T-helper 1 cell treated with Interleukin-12 subunit alpha and Interleukin-12 subunit beta and Interleukin-4 antibody, amounts not matched to agents 30 μg/mL and 1 μg/mL, for 36 hours (primary cell): ENCODE measurements around the gene TSG101.

Experiments
- H3K27ac Mint-ChIP-seq: one replicate; pipeline ENCODE4 v1.8.0; 2021; ENCODE audit warnings: mild to moderate bottlenecking, mixed read lengths
- H3K27me3 Mint-ChIP-seq: one replicate; pipeline ENCODE4 v1.8.0; 2021; ENCODE audit warnings: low read depth, mixed read lengths
- H3K36me3 Mint-ChIP-seq: one replicate; pipeline ENCODE4 v1.8.0; 2021; ENCODE audit warnings: low read depth, mixed read lengths
- H3K4me1 Mint-ChIP-seq: one replicate; pipeline ENCODE4 v1.8.0; 2021; ENCODE audit warnings: low read depth, mixed read lengths
- H3K4me3 Mint-ChIP-seq: one replicate; pipeline ENCODE4 v1.8.0; 2021; ENCODE audit warnings: mild to moderate bottlenecking, moderate library complexity, mixed read lengths
- H3K9me3 Mint-ChIP-seq: one replicate; pipeline ENCODE4 v1.8.0; 2021; ENCODE audit warnings: mixed read lengths

The TSG101 gene

GRCh38 chr11:18472587-18472986 lies 54.2 kb downstream of the TSG101 start:
- Mint-ChIP-seq H3K4me3 (no peak overlapping the region), H3K36me3 (peaks cover 15% of the 10 kb centered on the region), H3K27me3 (no peaks in the 10 kb centered on the region), H3K4me1 (peaks cover 6% of the 10 kb centered on the region), H3K27ac (no peak overlapping the region), H3K9me3 (no peaks in the 10 kb centered on the region)

- Mint-ChIP-seq H3K4me3 (no peak overlapping the region), H3K27ac (no peak overlapping the region), H3K4me1 (peaks cover 6% of the 10 kb centered on the region)
Observed at GRCh38 chr11:18471995-18472394, 54.7 kb downstream of the TSG101 start.

GRCh38 chr11:18468961-18469360 lies 57.8 kb downstream of the TSG101 start:
- Mint-ChIP-seq H3K36me3 (peaks cover 4% of the 10 kb centered on the region), H3K4me3 (no peak overlapping the region), H3K27ac (no peak overlapping the region), H3K4me1 (peaks cover 7% of the 10 kb centered on the region), H3K27me3 (no peaks in the 10 kb centered on the region), H3K9me3 (no peaks in the 10 kb centered on the region)

More at GRCh38 chr11:18471995-18472394, 54.7 kb downstream of the TSG101 start:
- Mint-ChIP-seq H3K9me3 (no peaks in the 10 kb centered on the region), H3K27me3 (no peaks in the 10 kb centered on the region), H3K36me3 (peaks cover 12% of the 10 kb centered on the region)

GRCh38 chr11:18468059-18468458 lies 58.7 kb downstream of the TSG101 start:
- H3K36me3 Mint-ChIP-seq, result peaks cover 4% of the 10 kb centered on the region
- H3K27ac Mint-ChIP-seq, result no peak overlapping the region
- peaks cover 7% of the 10 kb centered on the region for H3K4me1 Mint-ChIP-seq
- H3K27me3 Mint-ChIP-seq, result no peaks in the 10 kb centered on the region
- no peak overlapping the region for H3K4me3 Mint-ChIP-seq
- no peaks in the 10 kb centered on the region for H3K9me3 Mint-ChIP-seq

- Mint-ChIP-seq H3K4me3 (no peak overlapping the region), H3K27ac (no peak overlapping the region), H3K36me3 (peaks cover 3% of the 10 kb centered on the region), H3K9me3 (no peaks in the 10 kb centered on the region), H3K4me1 (peaks cover 7% of the 10 kb centered on the region), H3K27me3 (no peaks in the 10 kb centered on the region)
Observed at GRCh38 chr11:18466402-18466801, 60.3 kb downstream of the TSG101 start.

GRCh38 chr11:18463439-18463838 lies 63.3 kb downstream of the TSG101 start:
- Mint-ChIP-seq H3K27ac (no peak overlapping the region), H3K4me1 (peaks cover 1% of the 10 kb centered on the region), H3K36me3 (no peaks in the 10 kb centered on the region), H3K4me3 (no peak overlapping the region), H3K27me3 (no peaks in the 10 kb centered on the region), H3K9me3 (no peaks in the 10 kb centered on the region)

GRCh38 chr11:18461909-18462308 lies 64.8 kb downstream of the TSG101 start:
- no peak overlapping the region for H3K27ac Mint-ChIP-seq
- no peaks in the 10 kb centered on the region for H3K36me3 Mint-ChIP-seq
- H3K27me3 Mint-ChIP-seq, result no peaks in the 10 kb centered on the region
- no peak overlapping the region for H3K4me3 Mint-ChIP-seq
- H3K4me1 Mint-ChIP-seq, result peaks cover 1% of the 10 kb centered on the region
- no peaks in the 10 kb centered on the region for H3K9me3 Mint-ChIP-seq

- Mint-ChIP-seq H3K27me3 (peaks cover 7% of the 10 kb centered on the region), H3K27ac (no peak overlapping the region), H3K4me3 (no peak overlapping the region), H3K36me3 (no peaks in the 10 kb centered on the region), H3K4me1 (peaks cover 2% of the 10 kb centered on the region), H3K9me3 (no peaks in the 10 kb centered on the region)
Observed at GRCh38 chr11:18459634-18460033, 67.1 kb downstream of the TSG101 start.

- H3K4me1 Mint-ChIP-seq, result peaks cover 2% of the 10 kb centered on the region
- no peaks in the 10 kb centered on the region for H3K36me3 Mint-ChIP-seq
- H3K4me3 Mint-ChIP-seq, result no peak overlapping the region
- no peak overlapping the region for H3K27ac Mint-ChIP-seq
- no peaks in the 10 kb centered on the region for H3K9me3 Mint-ChIP-seq
- H3K27me3 Mint-ChIP-seq, result peaks cover 10% of the 10 kb centered on the region
Observed at GRCh38 chr11:18457450-18457849, 69.3 kb downstream of the TSG101 start.

GRCh38 chr11:18455686-18456372 lies 70.9 kb downstream of the TSG101 start, which contains the start of gene LDHAL6A:
Gene LDHAL6A (plus strand): TSS chr11:18455856. CDS start chr11:18456681, 825 bp downstream.
- H3K36me3 Mint-ChIP-seq, result no peaks in the 10 kb centered on the region
- peaks cover 2% of the 10 kb centered on the region for H3K4me1 Mint-ChIP-seq
- no peaks in the 10 kb centered on the region for H3K9me3 Mint-ChIP-seq
- H3K27me3 Mint-ChIP-seq, result peaks cover 15% of the 10 kb centered on the region
- H3K27ac Mint-ChIP-seq, result no peak within 1 kb of the TSS
- H3K4me3 Mint-ChIP-seq, result peak within 1 kb of the TSS; percentile 9

- peaks cover 21% of the 10 kb centered on the region for H3K27me3 Mint-ChIP-seq
- no peak overlapping the region for H3K27ac Mint-ChIP-seq
- H3K4me1 Mint-ChIP-seq, result peaks cover 2% of the 10 kb centered on the region
- no peak overlapping the region for H3K4me3 Mint-ChIP-seq
- no peaks in the 10 kb centered on the region for H3K9me3 Mint-ChIP-seq
- no peaks in the 10 kb centered on the region for H3K36me3 Mint-ChIP-seq
Observed at GRCh38 chr11:18452927-18453326, 73.8 kb downstream of the TSG101 start.

GRCh38 chr11:18449251-18449650 lies 77.5 kb downstream of the TSG101 start:
- H3K4me1 Mint-ChIP-seq, result no peaks in the 10 kb centered on the region
- no peak overlapping the region for H3K4me3 Mint-ChIP-seq
- H3K27me3 Mint-ChIP-seq, result peaks cover 19% of the 10 kb centered on the region
- no peaks in the 10 kb centered on the region for H3K9me3 Mint-ChIP-seq
- H3K36me3 Mint-ChIP-seq, result no peaks in the 10 kb centered on the region
- no peak overlapping the region for H3K27ac Mint-ChIP-seq

GRCh38 chr11:18438691-18439090 lies 88.1 kb downstream of the TSG101 start:
- Mint-ChIP-seq H3K4me1 (no peaks in the 10 kb centered on the region), H3K36me3 (peaks cover 3% of the 10 kb centered on the region), H3K4me3 (no peak overlapping the region), H3K9me3 (peaks cover 22% of the 10 kb centered on the region), H3K27me3 (no peaks in the 10 kb centered on the region), H3K27ac (no peak overlapping the region)
